HepG2 (cell line): ENCODE measurements around the gene ARVCF. TPM values are rescaled to one million over a fixed set of nuclear protein-coding genes. Genes with fewer than 3 reads are reported as not detected.

ENCODE experiments used
- ATAC-seq: fragments of 200-7000 bp; cut with Tn5 transposase; 3 replicates; pipeline ENCODE4 v1.9.1; 2020; ENCODE audit warnings: mild to moderate bottlenecking, moderate library complexity
- BruUV-seq: library from RNA; stranded (reverse); fragments of 400-500 nt; replicated peaks from 2 replicates; lab custom pipeline; 2021; lab: Mats Ljungman, UMichigan
- CTCF ChIA-PET: fragments of 300-600 bp; formaldehyde crosslinking; extraction: SDS; loops from one replicate; lab custom pipeline; 2021; ENCODE audit warnings: low total read pairs, inconsistent platforms, low intra/inter-chr PET ratio; lab: Yijun Ruan, JAX
- POLR2A ChIA-PET: fragments of 350-600 bp; sonication (Branson Sonifier 250); formaldehyde crosslinking; loops from one replicate; lab custom pipeline; 2020; ENCODE audit warnings: antibody characterized with exemption, inconsistent platforms; lab: Yijun Ruan, JAX
- DNase-seq: peaks from one replicate; pipeline ENCODE4 v3.0.0-alpha.2; 2015; ENCODE audit warnings: low spot score
- FAIRE-seq: peaks from 3 replicates; lab custom pipeline; 2011; peaks lifted over from hg19 to GRCh38; lab: Jason Lieb, UNC
- H2AFZ ChIP-seq: one replicate; pipeline ENCODE4 v1.6.1; 2011; ENCODE audit warnings: low read length, inconsistent platforms
- H3K27ac ChIP-seq: fragments of 300-600 bp; 3 replicates; pipeline ENCODE4 v1.8.0; 2011; ENCODE audit warnings: mixed run types, mild to moderate bottlenecking, mixed read lengths, low read length, inconsistent platforms; ENCODE audit not compliant: insufficient read depth; ENCODE audit errors: extremely low read length
- H3K27me3 ChIP-seq, 2 experiments: fragments of 200-600 bp in 1 of 2; 2 replicates in 1 of 2; 3 replicates in 1 of 2; pipeline versions ENCODE4 v1.6.0 to v1.8.0; 2011; ENCODE audit warnings: low read length in 2 of 2, mild to moderate bottlenecking in 2 of 2, moderate library complexity in 2 of 2, inconsistent platforms in 1 of 2; ENCODE audit not compliant: insufficient read depth in 2 of 2, control insufficient read depth in 1 of 2
- H3K36me3 ChIP-seq, 2 experiments: fragments of 200-600 bp in 1 of 2; replicated peaks in 1 of 2; 2 replicates in 1 of 2; 3 replicates in 1 of 2; pipeline versions ENCODE4 v1.5.1 to v1.8.0; 2011; ENCODE audit warnings: low read length in 2 of 2, inconsistent platforms in 1 of 2; ENCODE audit not compliant: insufficient read depth in 2 of 2, control insufficient read depth in 1 of 2
- H3K4me1 ChIP-seq: 2 replicates; pipeline ENCODE4 v1.5.1; 2012; ENCODE audit warnings: low read length, inconsistent platforms; ENCODE audit not compliant: insufficient read depth
- H3K4me2 ChIP-seq: 2 replicates; pipeline ENCODE4 v1.6.0; 2011; ENCODE audit warnings: low read depth, low read length, inconsistent platforms
- H3K4me3 ChIP-seq, 3 experiments: fragments of 200-600 bp in 1 of 3; sonication (generic), shearing (Covaris generic) in 1 of 3; replicated peaks in 1 of 3; 2 replicates each; pipeline ENCODE4 v1.5.1; 2011 to 2016; ENCODE audit warnings: low read length in 3 of 3, inconsistent platforms in 2 of 3, low read depth in 2 of 3, mild to moderate bottlenecking in 2 of 3, control low read depth in 1 of 3, mixed read lengths in 1 of 3; ENCODE audit not compliant: insufficient read depth in 1 of 3
- H3K79me2 ChIP-seq: one replicate; pipeline ENCODE4 v1.6.1; 2011; ENCODE audit warnings: low read length, inconsistent platforms; ENCODE audit not compliant: insufficient read depth
- H3K9ac ChIP-seq: 2 replicates; pipeline ENCODE4 v1.6.0; 2011; ENCODE audit warnings: mild to moderate bottlenecking, low read depth, low read length, inconsistent platforms; ENCODE audit not compliant: insufficient read depth
- H3K9me3 ChIP-seq: 2 replicates; pipeline ENCODE4 v1.5.1; 2012; ENCODE audit warnings: mild to moderate bottlenecking, low read length
- H4K20me1 ChIP-seq: 2 replicates; pipeline ENCODE4 v1.6.0; 2011; ENCODE audit warnings: inconsistent platforms, mild to moderate bottlenecking, low read length, moderate library complexity; ENCODE audit not compliant: insufficient read depth
- AHR ChIP-seq: IDR thresholded peaks from 2 replicates; pipeline ENCODE4 v1.6.1; 2018; ENCODE audit warnings: missing genetic modification reagents, missing compliant biosample characterization
- ETV6 ChIP-seq: sonication (generic); formaldehyde crosslinking; conservative IDR thresholded peaks from 2 replicates; pipeline ENCODE4 v1.4.0; 2020; ENCODE audit warnings: missing genetic modification reagents
- JUN ChIP-seq: sonication (generic); formaldehyde crosslinking; IDR thresholded peaks from 2 replicates; pipeline ENCODE4 v1.4.0; 2020; ENCODE audit warnings: mild to moderate bottlenecking, missing genetic modification reagents
- ZBTB26 ChIP-seq: IDR thresholded peaks from 2 replicates; pipeline ENCODE4 v1.6.1; 2016; ENCODE audit warnings: missing compliant biosample characterization, missing genetic modification reagents, borderline replicate concordance
- ZFP37 ChIP-seq: sonication (generic); formaldehyde crosslinking; IDR thresholded peaks from 2 replicates; pipeline ENCODE4 v1.4.0; 2020; ENCODE audit warnings: missing genetic modification reagents, borderline replicate concordance
- ZNF670 ChIP-seq: sonication (generic); formaldehyde crosslinking; IDR thresholded peaks from 2 replicates; pipeline ENCODE4 v1.8.0; 2022; ENCODE audit warnings: mild to moderate bottlenecking, missing genetic modification reagents, borderline replicate concordance
- WGBS: methylation state at CpG from one replicate; pipeline ENCODE4 v1.1.6; 2017; ENCODE audit warnings: low lambda C conversion rate; 5-methylcytosine and 5-hydroxymethylcytosine counted together
- in situ Hi-C: cut with HindIII; loops from 2 replicates; pipeline ENCODE4 v1.10.0; 2017; ENCODE audit warnings: low pct_unique_long_range_greater_than_20kb; ENCODE audit not compliant: extremely low pct_ligation_motif_present
- intact Hi-C: fragments of 100-400 bp; cut with micrococcal nuclease; formaldehyde crosslinking; loops from one replicate; pipeline ENCODE4 v1.10.0; 2022; ENCODE audit not compliant: unreplicated experiment
- polyA plus RNA-seq, 8 experiments: library from polyadenylated mRNA; depleted of rRNA in 3 of 8; stranded (reverse) in 7 of 8; unstranded in 1 of 8; fragments of >200 nt; fragmentation: Illumina TruSeq in 4 of 8; extraction: Trizol in 4 of 8; gene quantifications; 2 replicates each; pipeline versions ENCODE4 v1.2.1 to v1.2.3, GENCODE V29; 2011 to 2016; ENCODE audit warnings: low read depth in 4 of 8, missing spikeins in 1 of 8, mixed read lengths in 1 of 8; ENCODE audit not compliant: insufficient read depth in 1 of 8
- total RNA-seq, 5 experiments: library from RNA; depleted of rRNA; stranded (reverse); fragments of >200 nt; fragmentation: Illumina TruSeq; extraction: Trizol; gene quantifications; 2 replicates each; pipeline ENCODE4 v1.2.3, GENCODE V29; 2016; ENCODE audit warnings: low read depth in 1 of 5

Gene ARVCF
- total and polyA plus RNA-seq, 2 of the 13 experiments (the other 11 are each of a cell fraction or from before 2014, with no cell fraction given), result 16.4 to 17.7 TPM

DNA sequence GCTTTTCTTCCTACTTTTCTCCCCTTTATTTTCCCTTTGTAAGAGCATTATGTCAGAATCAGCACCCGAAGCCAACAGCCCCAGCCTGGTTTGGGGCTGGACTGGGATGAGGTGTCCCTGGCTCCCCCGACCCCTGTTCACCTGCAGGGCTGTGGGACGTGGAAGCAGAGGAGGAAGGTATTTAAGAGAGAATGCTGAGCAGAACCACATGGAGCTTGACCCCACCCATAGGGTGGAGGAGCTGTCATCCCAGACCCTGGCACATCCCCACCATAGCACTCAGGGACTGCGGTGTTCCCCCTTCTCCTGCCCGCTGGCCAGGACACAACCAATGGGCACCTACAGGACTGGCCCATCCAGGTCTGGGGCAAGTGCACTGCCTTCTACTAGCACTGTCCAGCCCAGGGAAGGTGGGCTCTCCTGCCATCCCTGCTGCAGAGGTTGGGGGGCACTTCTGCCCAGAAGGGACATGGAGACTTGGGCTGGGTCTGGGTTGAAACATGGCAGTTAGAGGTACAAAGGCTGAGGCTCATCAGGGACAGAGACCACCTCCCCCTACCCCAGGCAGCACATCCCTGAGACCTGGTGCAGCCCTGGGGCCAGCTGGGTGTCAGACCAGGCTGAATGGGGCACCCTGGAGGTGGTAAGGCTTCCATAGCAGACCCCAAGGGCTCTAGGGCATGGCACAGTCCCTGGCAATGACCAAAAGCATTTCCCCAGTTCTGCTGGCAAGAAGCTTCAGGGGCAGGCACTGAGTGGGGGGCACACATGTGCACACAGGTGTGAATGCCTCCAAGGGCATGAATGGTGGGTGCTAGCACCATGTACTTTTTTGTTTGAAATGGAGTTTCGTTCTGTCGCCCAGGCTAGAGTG is 23.9 kb upstream of the ARVCF start:
- H3K4me1 ChIP-seq, result no peaks in the 10 kb centered on the region
- H3K79me2 ChIP-seq, result no peaks in the 10 kb centered on the region
- no peak for TF ChIP-seq ZFP37 (CRISPR knock-in tag)
- TF ChIP-seq ETV6 (CRISPR knock-in tag), result no peak
- TF ChIP-seq ZNF670 (CRISPR knock-in tag), result no peak
- no peak for TF ChIP-seq JUN (CRISPR knock-in tag)
- no peak for TF ChIP-seq AHR (CRISPR knock-in tag)
- TF ChIP-seq ZBTB26, result no peak
- H3K4me2 ChIP-seq, result no peak overlapping the region
- BruUV-seq, result no TSS peak
- ChIA-PET CTCF (no interaction called here), POLR2A (no interaction called here)
- H3K9me3 ChIP-seq, result no peaks in the 10 kb centered on the region
- intact Hi-C loops, result no loop called here
- in situ Hi-C loops, result no loop called here
- no peak; the same call in 2 of the 3 replicates for ATAC-seq
- H3K4me3 ChIP-seq, result no peak overlapping the region
- FAIRE-seq, result no peak
- WGBS, result 95% methylated on average over 6 of the region's 7 CpGs
- no peak for DNase-seq
- no peak overlapping the region for H2AFZ ChIP-seq
- H3K36me3 ChIP-seq, result peaks cover 0 to 25% of the 10 kb centered on the region in 2 experiments; a peak in 3 of 5 replicates
- no peaks in the 10 kb centered on the region for H3K27me3 ChIP-seq
- no peak overlapping the region for H3K27ac ChIP-seq
- H3K9ac ChIP-seq, result no peak overlapping the region
- H4K20me1 ChIP-seq, result no peaks in the 10 kb centered on the region
